GM21423 (cell line): ENCODE results near the gene PARD3B.
"Not testable (repeated sequence)": the region's sequence is repeated elsewhere in the genome, so short reads cannot be mapped to it uniquely, and the experiment has no call there.

Experiments used
- ATAC-seq: cut with Tn5 transposase; IDR thresholded peaks from one replicate; pipeline ENCODE4 v1.9.1; 2021; ENCODE audit warnings: mild to moderate bottlenecking, moderate library complexity; ENCODE audit not compliant: unreplicated experiment

PARD3B gene

DNA sequence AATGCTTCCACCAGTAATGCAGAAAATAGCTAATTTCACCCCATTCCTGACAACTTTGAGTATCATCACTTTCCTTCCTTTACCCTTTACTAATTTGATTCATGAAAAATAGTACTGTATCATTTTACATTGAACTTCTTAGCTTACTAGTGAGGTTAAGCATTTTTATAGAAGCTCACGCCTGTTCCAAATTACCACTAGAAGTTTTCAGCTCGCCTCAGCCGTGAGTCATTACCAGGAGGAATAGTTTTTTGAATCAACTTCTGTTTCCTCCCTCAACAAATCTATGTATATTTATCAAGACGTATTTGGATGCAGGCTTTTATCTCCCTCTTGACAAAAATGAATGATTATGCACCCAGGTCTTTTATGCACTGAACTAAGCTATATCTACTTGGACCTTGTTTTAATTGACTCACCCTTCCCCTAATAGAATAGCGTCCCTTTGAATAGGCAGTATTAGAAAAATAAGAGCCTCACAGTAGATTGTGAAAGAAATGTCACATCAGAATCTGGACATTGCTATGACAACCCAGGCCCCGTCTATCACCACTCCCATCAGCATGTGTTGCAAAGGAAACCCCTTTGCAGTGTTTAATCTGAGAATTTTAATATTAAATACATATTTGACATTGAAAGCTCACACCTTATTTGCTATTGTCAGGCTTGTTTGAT, 929.6 kb downstream of the PARD3B start:
- no peak for ATAC-seq

DNA sequence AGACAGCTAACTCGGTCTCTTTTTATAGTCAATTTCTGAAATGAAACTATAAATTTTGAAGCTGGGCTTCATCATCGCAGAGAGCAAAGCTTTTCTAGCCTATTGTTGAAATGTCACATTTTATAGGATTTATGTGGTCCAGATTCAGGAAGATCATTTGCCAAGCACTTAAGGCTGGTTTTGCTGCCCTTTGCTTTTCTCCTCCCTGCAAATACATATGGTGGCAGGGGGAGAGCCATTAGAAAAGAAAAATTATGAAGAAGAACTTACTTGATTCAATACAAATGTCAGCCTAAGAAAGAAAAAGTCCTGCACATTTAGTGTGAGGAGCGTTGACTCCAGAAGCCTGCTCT, 930.1 kb downstream of the PARD3B start:
- ATAC-seq = no peak

DNA sequence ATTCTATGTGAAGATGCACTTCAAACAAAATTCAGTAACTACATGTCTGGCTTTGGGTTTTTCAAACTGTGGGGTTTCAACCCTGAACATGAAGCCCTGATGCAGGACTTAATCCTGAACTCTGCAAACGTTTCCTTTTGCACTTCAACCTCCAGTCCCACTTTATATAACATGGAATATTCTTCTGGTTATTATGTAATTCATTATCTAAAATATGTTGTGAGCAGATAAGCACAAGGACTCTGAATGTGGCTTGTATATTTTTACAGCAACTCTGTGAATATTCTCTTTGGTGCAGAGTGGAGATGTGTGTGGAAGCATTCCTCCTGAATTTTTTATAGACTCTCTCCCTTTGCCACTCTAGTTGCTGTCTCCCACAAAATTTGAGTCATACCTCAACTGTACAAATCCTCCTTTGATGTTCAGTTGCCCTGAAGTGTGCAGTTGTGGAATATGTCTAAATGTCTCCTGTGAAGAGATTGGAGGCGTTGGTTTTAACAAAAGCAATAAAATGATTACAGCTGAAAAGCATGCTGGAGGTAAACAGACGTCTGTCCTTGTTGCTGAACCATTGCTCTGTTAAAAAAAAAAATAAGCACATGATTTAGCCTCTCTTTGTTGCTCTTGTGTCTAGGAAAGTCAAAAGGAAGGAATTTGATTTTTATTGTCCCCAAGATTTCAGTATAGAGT, 931.9 kb downstream of the PARD3B start:
- no peak for ATAC-seq

DNA sequence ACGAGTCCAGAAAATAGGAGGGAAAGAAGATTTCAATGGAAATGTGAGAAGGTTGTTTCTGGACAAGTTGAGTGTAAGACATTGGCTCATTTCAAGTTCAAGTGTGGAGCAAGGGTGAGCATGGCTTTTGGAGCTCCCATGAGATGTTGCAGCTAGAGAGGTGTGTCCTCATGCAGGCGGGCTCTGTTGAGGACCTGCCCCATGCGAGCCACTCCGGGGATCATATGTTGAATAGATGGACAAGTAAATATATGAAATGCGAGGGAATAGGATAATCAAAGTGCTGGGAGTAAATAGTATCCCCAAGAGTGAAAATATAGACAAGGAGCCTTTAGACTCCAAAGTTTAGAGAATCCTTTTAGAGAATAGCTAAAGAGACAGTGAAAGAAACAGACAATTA, 936.6 kb downstream of the PARD3B start:
- no peak for ATAC-seq

DNA sequence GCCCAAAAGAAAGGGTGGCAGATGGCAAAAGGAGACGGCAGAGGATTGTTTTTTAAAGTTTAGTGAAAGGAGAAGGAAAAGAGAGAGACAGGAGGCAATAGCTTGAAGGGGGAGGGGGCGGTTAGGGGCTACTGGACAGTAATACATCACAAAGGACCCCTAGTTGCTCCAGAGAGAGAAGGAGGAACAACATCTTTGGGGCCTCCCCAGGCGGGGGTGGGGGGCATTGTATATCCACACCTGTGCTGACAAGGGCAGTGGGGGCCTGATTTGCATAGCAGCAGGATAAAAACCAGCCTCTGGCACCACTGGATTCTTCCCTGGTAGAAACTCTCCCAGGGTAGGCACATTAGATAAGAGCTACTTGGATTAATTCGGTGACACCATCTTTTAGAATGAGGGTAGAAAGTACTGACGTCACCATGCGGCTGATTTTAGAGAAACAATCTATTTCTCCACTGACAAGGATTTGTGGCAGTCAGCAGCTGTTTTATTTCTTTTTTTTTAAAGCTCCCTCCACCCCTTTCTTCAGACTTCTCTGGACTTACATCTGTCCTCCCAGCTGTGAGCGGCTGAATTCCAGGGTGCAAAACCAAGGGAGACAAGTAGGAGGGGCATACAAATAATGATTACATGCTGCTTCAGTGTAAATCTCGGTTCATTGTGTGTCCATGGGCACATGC, 937.3 kb downstream of the PARD3B start:
- no peak for ATAC-seq

DNA sequence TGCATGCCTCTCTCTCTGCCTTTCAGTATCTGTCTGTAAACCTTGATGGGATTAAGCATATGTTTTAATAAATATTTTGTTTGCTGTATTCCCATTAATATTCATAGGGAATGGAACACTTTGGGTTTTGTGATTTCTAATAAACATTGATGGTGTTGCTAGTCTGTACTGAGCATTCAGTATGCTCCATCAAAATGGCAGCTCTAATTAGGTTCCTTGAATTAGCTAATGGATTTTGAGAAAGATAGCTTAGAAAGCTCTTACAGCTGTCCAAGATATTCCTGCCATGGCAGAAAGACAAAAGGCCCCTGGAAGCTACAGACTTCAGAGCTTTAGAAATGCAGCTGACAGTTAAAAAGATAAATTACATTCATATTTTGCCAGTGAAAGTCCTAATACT, 937.8 kb downstream of the PARD3B start:
- ATAC-seq = no peak

DNA sequence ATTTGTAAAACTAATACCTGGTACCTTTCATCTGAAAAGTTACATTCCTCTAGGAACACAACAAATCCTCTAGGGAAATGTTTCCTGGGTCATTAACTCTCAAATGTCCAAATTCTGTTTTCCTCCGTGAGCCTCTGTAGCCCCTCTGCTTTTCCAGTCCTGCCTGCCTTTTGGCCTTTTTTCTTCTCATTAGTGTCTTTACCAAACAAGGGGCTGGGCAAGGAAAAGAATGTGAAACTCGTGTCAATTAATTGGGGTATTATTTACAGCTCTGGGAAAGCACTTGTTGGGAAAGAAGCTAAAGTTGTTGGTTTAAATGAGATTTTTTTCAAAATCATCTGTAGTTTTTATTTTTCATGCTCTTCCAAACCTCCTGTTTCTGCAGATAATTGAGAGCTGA, 938.9 kb downstream of the PARD3B start:
- ATAC-seq = no peak

DNA sequence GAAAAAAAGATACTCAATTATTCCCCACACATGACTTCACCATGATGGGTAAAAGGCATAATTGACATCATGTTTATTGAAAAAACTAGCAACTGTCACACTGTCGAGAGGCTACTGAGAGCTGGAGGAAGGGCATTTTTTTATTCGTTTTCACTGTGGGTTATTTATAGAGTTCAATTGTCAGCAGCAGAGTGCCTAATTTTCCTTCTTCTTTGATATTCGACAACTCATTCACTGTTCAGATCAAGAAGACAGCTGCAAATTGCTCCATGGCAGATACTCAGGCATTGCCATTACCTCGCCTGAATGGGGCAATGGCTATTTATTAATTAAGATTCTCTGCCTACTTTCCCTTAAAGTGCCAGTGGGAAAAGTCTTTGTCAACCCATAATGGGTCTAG, 939.5 kb downstream of the PARD3B start:
- ATAC-seq = no peak

DNA sequence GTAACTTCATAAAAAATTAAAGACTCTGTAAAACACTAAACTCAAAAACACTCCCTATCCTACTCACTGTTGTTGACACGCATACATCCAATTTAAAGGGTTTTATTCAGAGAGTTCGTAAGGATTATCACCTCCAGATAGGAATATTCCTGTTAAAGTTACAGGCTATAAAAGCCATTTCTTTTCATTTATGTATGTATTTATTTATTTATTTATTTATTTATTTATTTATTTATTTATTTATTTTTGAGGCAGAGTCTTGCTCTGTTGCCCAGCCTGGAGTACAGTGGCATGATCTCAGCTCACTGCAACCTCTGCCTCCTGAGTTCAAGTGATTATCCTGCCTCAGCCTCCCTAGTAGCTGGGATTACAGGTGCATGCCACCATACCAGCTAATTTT, 948.3 kb downstream of the PARD3B start:
- ATAC-seq = not testable (repeated sequence)

DNA sequence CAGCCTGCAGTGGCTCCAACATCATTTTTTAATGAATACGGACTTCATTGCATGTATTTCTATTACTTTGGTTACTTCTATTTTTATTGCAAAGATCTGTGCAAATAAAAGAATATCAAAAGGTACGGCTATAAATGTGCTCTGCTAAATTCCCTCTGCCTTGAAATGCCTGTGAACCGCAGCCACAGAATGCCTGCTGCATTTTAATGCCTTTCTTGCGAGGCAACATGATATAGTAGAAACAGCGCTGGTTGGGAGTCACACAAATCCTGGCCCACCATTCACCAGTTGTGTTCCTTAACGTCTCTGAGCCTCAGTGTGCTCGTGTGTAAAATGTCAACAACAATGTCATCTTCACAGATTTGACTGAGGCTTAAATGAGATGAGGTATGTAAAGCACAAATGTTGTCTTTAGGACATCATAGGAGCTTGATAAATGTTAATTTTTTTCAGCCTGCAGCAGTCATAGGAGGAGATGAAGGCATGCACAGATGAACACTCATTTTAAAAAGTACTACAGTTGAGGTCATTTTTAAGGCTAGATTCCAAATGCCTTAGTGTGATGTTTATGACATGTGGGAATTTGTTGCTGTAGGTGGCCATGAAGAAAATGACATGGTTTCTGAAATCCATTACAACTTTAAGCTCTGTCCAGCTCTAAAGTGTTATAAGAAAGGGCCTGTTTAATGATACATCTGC, 949.4 kb downstream of the PARD3B start:
- no peak for ATAC-seq

DNA sequence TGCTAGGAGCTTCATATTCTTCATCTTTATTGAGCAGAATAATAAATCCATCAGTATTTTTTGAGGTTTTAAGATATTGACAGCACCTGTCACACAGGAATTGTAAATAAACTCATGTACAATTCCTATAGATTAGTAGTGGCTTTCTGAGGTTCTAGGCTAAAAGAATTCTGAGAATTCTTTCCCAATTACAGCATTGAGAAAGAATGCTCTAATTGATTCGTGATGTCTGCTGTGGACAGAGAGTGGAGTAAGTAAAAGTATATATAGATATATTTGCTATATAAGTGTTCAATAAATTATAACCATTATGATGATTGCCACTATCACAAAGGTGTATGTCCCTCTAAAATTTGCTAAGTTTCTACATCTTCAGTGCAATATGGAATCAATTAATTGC, 950.5 kb downstream of the PARD3B start:
- no peak for ATAC-seq

DNA sequence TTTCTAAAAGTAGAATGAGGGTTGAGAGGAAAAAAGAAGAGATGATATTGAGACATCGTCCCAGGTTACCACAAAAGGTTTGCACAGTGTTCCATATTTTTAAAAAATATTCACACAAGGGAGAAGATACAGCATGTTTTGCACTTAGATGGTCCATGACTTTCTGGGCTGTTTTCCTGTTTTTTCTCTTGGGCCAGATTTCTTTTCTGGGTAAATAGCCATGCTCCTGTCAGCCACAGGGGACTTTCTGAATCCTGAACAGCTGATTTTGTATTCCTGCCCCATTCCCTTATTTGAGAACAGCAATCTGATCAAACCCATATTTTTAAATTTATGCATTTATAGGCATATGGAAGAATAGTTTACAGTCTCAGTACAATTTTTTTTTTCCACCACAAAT, 951.1 kb downstream of the PARD3B start:
- ATAC-seq = no peak

DNA sequence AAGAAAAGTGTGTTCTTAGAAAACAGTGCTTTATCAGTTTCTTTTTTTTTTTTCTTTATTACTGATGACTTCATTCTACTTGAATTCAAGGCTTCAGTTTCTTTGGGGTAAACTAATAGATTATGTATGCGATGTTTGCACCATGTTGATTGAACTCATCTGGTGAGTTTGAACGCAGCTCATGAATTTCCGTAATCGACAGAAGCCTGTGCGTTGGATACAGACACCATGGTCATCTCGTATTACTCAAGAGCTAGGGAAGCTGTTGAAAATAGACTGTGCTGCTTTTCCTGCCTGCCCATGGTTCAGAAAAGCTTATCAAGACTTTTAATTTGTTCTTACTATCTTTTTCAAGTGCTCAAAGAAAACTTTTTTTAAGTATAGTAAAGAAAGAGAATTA, 951.5 kb downstream of the PARD3B start:
- no peak for ATAC-seq

DNA sequence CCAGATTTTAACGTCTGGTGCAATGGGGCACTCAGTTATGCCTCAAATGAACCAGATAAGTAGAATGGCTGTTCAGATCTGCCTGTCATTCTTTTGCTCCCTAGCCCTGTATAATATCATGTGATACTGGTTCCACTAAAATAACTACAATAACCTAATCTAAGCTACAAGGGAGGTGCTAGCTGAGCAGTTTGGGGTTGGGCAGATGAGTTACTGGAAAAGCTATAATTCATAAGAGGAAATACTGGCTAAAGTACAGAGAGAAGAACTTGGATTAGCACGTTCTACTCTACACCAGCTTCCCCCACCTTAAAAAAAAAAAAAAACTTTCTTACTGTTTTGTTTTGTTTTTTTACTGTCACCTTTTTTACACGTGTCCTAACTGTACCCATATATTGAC, 953.7 kb downstream of the PARD3B start:
- ATAC-seq = no peak

DNA sequence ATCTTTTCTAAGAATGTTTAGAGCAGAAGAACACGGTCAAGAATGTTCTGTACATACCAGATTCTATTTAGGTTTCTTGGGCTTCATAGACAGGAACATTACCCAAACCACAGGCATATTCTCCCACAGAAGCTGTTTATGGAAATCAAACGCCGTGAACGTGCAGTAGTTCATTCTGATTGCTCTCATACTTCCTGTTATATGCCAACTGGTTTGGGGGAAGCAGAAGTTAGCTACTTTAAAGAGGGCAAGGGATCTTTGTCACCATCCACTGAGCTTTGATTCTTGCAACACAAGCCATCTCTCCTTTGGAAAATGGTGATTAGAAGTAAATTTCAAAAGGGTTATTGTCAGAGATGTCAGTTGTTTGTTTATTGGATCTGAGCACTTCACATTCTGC, 954.8 kb downstream of the PARD3B start:
- no peak for ATAC-seq

DNA sequence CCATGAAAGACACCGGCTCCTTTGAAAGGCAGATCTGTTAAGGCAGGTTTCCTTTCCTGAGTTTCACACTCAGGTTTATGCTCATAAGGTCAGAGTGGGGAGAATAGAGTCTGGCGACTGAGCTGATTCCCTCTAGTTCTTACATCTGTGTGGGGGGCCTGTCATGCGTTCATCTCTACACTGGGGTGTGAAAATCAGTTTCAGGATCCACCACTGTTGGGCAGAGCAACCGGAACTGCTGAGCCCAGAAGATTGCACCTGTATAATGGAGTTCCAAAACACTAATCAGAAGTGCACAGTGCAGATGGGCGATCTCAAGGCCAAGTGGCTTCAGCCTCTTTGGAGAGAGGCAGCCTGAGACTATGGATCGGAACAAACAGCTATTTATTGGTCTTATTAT, 955.7 kb downstream of the PARD3B start:
- no peak for ATAC-seq

DNA sequence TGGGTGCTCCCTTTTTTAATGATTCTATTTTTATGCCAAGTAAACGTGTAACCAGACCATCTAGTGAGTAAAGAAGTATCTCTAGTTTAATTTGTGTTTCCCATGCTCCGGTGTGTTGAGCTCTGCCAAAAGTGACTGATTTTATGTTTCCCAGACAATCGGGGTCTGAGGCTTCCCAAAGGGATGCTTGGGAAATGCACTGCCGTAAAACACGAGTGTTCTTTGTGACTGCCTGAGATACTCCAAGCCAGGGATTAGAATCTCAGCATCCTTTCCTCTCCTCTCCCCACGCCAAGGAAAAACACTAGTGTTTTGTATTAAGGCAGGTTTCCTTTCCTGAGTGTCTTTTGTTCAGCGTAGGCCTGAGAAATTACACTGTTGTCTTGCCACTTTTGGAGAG, 956.6 kb downstream of the PARD3B start:
- ATAC-seq = no peak

DNA sequence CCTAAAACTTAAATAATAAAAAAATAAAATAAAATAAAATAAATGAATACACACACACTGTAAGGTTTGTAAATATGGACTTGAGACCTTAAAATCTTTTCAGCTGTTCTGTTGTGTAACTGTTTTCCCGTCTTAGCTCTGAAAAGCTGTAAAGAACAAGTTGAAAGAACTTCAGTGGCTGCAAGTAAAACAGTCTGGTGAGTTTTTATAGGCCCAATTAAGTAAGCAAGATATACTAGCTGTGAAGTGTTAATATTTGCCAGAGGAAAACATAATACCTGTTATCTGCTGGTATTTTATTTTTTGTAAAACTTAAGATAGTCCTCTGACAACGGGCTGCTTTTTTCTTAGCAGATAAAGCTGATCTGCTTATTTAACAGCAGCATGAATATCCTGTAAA, 960.1 kb downstream of the PARD3B start:
- ATAC-seq = no peak

DNA sequence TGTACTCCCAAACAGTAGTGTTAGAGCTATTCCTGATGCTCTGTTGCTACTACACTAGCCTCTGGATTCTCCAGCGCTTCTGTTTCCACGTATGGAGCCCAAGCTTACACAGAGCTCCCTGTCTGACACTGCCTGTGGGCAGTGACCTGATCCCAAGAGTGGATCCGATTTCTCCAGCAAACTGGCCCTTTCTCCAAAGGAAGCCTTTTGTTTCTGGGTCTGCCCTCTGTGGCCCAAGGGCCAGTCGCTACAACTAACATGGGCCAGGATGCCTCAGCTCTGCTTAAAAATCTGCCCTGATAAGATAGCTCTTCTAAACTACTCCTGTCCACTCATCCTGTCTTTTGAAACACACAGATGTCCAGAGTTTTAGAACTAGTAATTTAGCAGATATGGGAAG, 964.4 kb downstream of the PARD3B start:
- ATAC-seq = no peak

DNA sequence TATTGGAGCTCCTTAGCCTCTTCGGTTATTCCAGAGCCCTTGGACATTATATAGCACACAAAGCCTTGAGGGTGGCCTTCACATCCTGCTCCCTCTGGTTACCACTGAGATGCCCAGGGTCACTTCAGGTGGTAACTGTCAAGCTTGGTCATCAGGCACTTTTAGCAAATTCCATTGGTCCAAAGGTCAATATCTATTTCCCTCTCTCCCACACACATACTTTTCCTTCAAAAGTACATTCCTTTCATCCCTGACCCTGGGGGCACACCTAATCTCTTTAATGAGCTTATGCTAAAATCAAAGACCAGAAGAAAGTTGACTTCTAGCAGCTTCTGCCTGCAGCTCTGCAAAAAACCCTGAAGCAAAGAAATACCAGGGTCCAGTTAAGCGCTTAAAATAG, 965.1 kb downstream of the PARD3B start:
- ATAC-seq = no peak

DNA sequence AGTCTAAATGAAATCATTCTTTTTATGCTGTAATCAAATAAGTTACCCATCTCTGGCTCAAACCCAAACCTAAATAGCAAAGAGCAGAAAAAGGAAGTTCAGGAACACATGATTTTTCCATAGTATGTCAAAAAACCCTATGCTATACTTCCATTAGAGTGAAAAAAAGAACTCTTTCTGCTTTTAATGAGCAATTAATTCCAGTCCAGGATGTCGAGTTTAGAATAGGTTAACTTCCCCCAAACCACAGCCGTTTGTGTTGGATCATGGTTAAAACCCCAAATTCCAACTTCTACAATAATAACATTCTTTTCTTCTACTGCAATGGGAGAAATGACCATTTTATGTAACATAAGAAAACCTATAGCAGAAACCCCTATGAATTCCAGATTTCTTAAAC, 965.9 kb downstream of the PARD3B start:
- ATAC-seq = no peak

DNA sequence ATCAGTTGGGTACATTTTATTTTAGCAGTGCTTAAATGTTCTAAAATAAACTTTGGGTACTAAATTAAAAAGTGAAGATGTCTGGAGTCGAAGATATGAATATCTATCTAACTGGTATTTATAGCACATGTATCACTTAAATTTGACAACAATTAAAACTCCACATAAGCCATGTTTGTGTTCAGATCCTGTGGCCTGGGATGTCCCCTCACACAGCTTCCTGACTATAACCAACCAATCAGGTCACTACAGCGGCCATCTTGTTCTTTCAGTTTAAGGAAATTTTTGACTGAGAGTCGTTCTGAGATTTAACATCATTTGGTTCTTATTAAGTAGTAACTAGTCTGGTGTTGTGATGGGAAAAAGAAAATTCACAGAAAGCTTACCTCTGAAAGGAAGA, 966.4 kb downstream of the PARD3B start:
- no peak for ATAC-seq
